RWPE1 (cell line): ENCODE measurements around the gene FCRL3.
"Not testable (repeated sequence)": the region's sequence is repeated elsewhere in the genome, so short reads cannot be mapped to it uniquely, and the experiment has no call there.

Experiments
- CTCF ChIA-PET: fragments of 350-600 bp; sonication (Branson Sonifier 250); formaldehyde crosslinking; extraction: SDS; loops from one replicate; lab custom pipeline; 2021; lab: Yijun Ruan, JAX
- POLR2A ChIA-PET: fragments of 400-600 bp; formaldehyde crosslinking; extraction: SDS; loops from one replicate; lab custom pipeline; 2020; ENCODE audit warnings: antibody characterized with exemption; ENCODE audit not compliant: low non-redundant PET; lab: Yijun Ruan, JAX
- DNase-seq: peaks from one replicate; pipeline ENCODE4 v3.0.0; 2012; ENCODE audit warnings: low spot score
- H3K27ac ChIP-seq: fragments of 450-650 bp; 2 replicates; pipeline ENCODE4 v1.5.1; 2017
- CTCF ChIP-seq: fragments of 450-650 bp; conservative IDR thresholded peaks from 2 replicates; pipeline ENCODE4 v1.5.1; 2017; ENCODE audit warnings: low read depth, mild to moderate bottlenecking

FCRL3 gene

GRCh38 chr1:157700732-157701131, at the start of gene FCRL3:
TSS of gene FCRL3 (minus strand) at chr1:157700769. CDS start at chr1:157700489, 280 bp downstream.
- DNase-seq = no peak
- CTCF ChIA-PET = interaction anchor here (0.7 to 2.1 kb wide), 2 partner anchors 9 to 14 kb away, joined by 3 to 6 read pairs; no protein-coding TSS in a partner anchor
- TF ChIP-seq CTCF = no peak
- POLR2A ChIA-PET = no interaction called here
- no peak within 1 kb of the TSS for H3K27ac ChIP-seq

- POLR2A ChIA-PET = no interaction called here
- CTCF ChIA-PET = interaction anchor here (0.6 kb wide), 1 partner anchor 170 kb away, joined by 3 read pairs; no protein-coding TSS in a partner anchor
Measured at GRCh38 chr1:157748262-157748817, 47.8 kb upstream of the FCRL3 start.

GRCh38 chr1:157739229-157739901, 38.8 kb upstream of the FCRL3 start:
- DNase-seq = no peak
- CTCF ChIA-PET = interaction anchor here (0.6 kb wide), 1 partner anchor 13 kb away, joined by 3 read pairs; no protein-coding TSS in a partner anchor
- no peak for TF ChIP-seq CTCF
- H3K27ac ChIP-seq = no peak overlapping the region
- POLR2A ChIA-PET = no interaction called here

More at GRCh38 chr1:157748262-157748817, 47.8 kb upstream of the FCRL3 start:
- no peak for TF ChIP-seq CTCF
- no peak overlapping the region for H3K27ac ChIP-seq
- DNase-seq = no peak

- CTCF ChIA-PET, POLR2A ChIA-PET, DNase-seq, H3K27ac ChIP-seq: not testable (repeated sequence)
Measured at GRCh38 chr1:157735991-157736390, 35.4 kb upstream of the FCRL3 start.

- no peak overlapping the region for H3K27ac ChIP-seq
- ChIA-PET CTCF (no interaction called here), POLR2A (no interaction called here)
- no peak for DNase-seq
- TF ChIP-seq CTCF = no peak
Measured at GRCh38 chr1:157734321-157734720, 33.8 kb upstream of the FCRL3 start.

GRCh38 chr1:157732755-157733154, 32.2 kb upstream of the FCRL3 start:
- CTCF ChIA-PET = interaction anchor here (0.6 kb wide), 2 partner anchors 42 to 43 kb away, joined by 3 to 4 read pairs; no protein-coding TSS in a partner anchor
- DNase-seq = no peak
- POLR2A ChIA-PET = no interaction called here
- no peak overlapping the region for H3K27ac ChIP-seq
- TF ChIP-seq CTCF = no peak

- CTCF ChIA-PET = no interaction called here
- H3K27ac ChIP-seq = no peak overlapping the region
- no peak for TF ChIP-seq CTCF
- POLR2A ChIA-PET = no interaction called here
- DNase-seq = no peak
Measured at GRCh38 chr1:157725221-157725577, 24.6 kb upstream of the FCRL3 start.
